Measurements from ENCODE around the gene PDE5A.
"Not testable (repeated sequence)": the region's sequence is repeated elsewhere in the genome, so short reads cannot be mapped to it uniquely, and the experiment has no call there.

Gene PDE5A

DNA sequence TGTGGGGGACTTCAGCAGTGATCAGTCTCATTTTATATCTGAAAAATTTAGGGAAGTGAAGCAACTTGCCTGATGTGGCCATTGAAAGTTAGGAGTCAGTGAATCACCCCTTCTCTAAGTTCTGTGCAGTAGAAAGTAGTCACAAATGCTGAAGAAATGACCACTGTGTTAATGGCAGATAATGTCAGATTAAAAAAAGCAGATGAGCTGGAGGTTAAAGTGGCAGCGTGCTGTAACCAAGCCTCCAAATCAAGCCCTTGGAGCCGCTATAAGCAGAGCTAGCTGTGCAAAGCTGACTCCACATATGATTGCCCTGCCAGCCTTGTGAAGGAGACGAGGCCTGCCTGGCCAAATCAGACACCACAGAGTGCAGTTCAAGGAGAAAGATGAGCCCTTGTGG lies 39.2 kb upstream of the PDE5A start:
- no peaks in the 10 kb centered on the region for H3K36me3 Mint-ChIP-seq (ENCODE audit: low read depth)
- TF ChIP-seq, protein P1, sequence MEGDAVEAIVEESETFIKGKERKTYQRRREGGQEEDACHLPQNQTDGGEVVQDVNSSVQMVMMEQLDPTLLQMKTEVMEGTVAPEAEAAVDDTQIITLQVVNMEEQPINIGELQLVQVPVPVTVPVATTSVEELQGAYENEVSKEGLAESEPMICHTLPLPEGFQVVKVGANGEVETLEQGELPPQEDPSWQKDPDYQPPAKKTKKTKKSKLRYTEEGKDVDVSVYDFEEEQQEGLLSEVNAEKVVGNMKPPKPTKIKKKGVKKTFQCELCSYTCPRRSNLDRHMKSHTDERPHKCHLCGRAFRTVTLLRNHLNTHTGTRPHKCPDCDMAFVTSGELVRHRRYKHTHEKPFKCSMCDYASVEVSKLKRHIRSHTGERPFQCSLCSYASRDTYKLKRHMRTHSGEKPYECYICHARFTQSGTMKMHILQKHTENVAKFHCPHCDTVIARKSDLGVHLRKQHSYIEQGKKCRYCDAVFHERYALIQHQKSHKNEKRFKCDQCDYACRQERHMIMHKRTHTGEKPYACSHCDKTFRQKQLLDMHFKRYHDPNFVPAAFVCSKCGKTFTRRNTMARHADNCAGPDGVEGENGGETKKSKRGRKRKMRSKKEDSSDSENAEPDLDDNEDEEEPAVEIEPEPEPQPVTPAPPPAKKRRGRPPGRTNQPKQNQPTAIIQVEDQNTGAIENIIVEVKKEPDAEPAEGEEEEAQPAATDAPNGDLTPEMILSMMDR (IDR thresholded peaks at IDR 0.05) = no peak
- no peak for DNase-seq
- no peaks in the 10 kb centered on the region for H3K9me3 Mint-ChIP-seq
- no peaks in the 10 kb centered on the region for H3K27me3 Mint-ChIP-seq (ENCODE audit: low read depth, poor library complexity)
- H3K27ac Mint-ChIP-seq = no peak overlapping the region
- H3K4me1 Mint-ChIP-seq = no peaks in the 10 kb centered on the region
- no peak overlapping the region for H3K4me3 Mint-ChIP-seq

DNA sequence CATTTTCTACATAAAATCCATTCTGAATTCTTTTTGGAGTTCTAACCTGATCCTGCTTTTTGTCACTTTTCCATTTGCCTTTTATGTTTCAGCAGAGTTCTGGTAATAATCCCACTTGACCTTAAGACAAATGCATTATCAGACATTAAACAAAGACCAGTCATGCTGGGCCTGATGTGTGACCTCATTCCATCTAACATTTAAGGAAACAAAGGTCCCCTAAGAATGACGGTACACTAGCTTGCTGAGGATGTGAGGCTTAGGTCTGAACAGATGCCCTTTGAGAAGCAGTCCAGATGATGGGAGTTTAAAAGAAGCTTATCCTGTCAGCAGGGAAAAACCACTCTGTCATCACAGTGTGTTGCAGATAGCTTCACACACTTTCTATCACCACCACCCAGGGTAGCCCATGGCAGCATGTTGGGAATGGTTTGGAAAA lies 38.1 kb upstream of the PDE5A start:
- Mint-ChIP-seq H3K36me3 (ENCODE audit: low read depth) (no peaks in the 10 kb centered on the region), H3K27me3 (ENCODE audit: low read depth, poor library complexity) (no peaks in the 10 kb centered on the region), H3K4me1 (no peaks in the 10 kb centered on the region), H3K9me3 (no peaks in the 10 kb centered on the region), H3K27ac (no peak overlapping the region), H3K4me3 (no peak overlapping the region)
- TF ChIP-seq, protein P1 (IDR thresholded peaks at IDR 0.05) = no peak
- no peak for DNase-seq

DNA sequence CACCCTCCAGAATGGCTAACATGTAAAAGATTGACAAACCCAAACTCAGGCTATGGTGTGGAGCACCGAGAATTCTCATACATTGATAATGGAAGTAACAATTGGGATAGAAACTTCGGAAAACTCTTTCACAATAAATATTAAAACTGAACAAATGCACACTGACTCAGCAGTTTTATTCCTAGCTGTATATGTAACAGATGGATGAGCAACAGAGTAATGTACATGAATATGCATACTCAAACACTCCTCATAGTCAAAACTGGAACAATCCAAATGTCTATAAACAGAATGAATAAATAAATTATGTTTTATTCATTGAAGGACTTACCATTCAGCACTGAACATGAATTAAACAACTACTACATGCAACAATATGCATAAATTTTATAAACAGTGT lies 37.1 kb upstream of the PDE5A start:
- Mint-ChIP-seq H3K36me3 (ENCODE audit: low read depth) (no peaks in the 10 kb centered on the region), H3K4me3 (no peak overlapping the region), H3K27me3 (ENCODE audit: low read depth, poor library complexity) (no peaks in the 10 kb centered on the region), H3K4me1 (no peaks in the 10 kb centered on the region), H3K9me3 (no peaks in the 10 kb centered on the region), H3K27ac (no peak overlapping the region)
- TF ChIP-seq, protein P1 (IDR thresholded peaks at IDR 0.05) = no peak
- no peak for DNase-seq

DNA sequence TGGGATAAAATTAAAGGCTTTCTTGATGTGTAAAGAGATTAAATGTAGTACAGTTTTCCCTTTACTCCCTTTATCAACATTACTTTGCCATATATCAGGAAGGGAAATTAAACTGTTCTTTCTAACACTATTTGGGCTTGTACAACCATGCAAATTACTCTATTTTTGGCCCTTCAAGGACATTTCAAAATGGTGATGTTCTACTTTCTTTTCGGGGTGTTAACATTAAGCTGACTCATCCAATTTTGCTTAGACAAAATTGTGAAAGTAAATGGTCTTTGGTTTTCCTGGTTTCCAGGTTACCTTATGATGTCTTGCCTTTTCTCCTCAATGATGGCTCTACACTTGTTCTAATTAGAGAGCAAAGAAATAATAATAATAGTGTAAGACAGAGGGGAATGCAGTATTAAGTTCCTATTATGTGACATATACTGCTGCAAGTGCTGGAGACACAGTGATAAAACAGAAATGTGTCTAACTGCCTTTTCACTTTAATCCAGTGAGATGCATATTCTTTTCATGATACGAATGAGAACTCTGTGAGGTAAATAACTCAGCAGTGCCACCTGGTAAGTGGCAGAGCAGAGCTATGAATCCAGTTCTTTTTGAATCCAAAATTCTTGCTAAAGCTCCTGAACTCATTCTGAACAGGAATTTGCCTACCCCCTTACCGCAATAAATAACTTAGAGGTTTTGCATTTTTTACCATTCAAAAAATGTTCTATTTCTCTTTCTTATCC lies 35.7 kb upstream of the PDE5A start:
- TF ChIP-seq, protein P1 (IDR thresholded peaks at IDR 0.05) = no peak
- no peak for DNase-seq
- H3K9me3 Mint-ChIP-seq = no peaks in the 10 kb centered on the region
- no peaks in the 10 kb centered on the region for H3K4me1 Mint-ChIP-seq
- H3K27me3 Mint-ChIP-seq (ENCODE audit: low read depth, poor library complexity) = no peaks in the 10 kb centered on the region
- H3K36me3 Mint-ChIP-seq (ENCODE audit: low read depth) = no peaks in the 10 kb centered on the region
- H3K4me3 Mint-ChIP-seq = no peak overlapping the region
- no peak overlapping the region for H3K27ac Mint-ChIP-seq

DNA sequence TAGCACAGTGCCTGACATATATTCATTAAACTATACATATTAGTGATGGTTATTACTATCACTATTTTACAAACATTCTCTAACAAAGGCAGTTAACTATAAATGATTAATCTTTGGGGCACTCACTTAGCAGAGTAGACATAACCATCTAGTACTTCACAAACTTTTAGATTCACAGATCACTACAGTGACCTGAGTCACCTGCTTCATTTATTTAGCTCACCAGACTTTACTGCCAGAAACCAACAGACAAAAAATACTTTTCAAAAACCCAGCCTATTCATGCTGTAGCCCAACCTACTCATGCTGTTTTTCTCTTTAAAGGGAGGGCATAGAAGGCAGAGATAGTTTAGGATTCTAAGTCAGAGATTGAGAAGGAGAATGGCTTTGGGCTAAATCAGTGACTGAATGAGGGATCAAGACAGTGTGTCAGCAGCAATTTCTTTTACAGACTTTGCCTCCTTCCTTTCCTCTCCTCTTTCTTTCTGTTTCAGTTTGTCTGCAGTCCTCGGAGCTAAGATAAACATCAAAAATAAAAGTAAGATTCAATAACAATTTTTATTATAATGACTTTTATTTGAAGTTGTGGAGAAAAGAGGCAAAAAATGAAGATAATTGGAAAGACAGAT lies 34.7 kb upstream of the PDE5A start:
- TF ChIP-seq, protein P1 (IDR thresholded peaks at IDR 0.05) = no peak
- Mint-ChIP-seq H3K4me1 (no peaks in the 10 kb centered on the region), H3K27ac (no peak overlapping the region), H3K9me3 (no peaks in the 10 kb centered on the region), H3K36me3 (ENCODE audit: low read depth) (no peaks in the 10 kb centered on the region), H3K4me3 (no peak overlapping the region), H3K27me3 (ENCODE audit: low read depth, poor library complexity) (no peaks in the 10 kb centered on the region)
- DNase-seq = no peak

DNA sequence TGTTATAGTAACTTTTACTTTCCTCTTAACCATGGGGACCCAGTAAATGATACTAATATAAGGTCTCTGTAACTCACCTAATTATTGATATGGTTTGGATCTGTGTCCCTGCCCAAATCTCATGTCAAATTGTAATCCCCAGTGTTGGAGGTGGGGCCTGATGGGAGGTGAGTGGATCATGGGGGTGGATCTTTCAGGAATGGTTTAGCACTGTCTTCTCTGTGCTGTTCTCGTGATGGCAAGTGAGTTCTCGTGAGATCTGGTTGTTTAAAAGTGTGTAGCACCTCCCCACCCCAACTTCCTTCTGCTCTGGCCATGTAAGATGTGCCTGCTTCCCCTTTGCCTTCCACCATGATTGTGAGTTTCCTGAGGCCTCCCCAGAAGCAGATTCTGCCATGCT lies 34.0 kb upstream of the PDE5A start:
- DNase-seq; H3K36me3 Mint-ChIP-seq (ENCODE audit: low read depth); H3K4me3 Mint-ChIP-seq; H3K27me3 Mint-ChIP-seq (ENCODE audit: low read depth, poor library complexity); H3K27ac Mint-ChIP-seq; H3K9me3 Mint-ChIP-seq; H3K4me1 Mint-ChIP-seq: not testable (repeated sequence)

Measured in nephron progenitor cell (in vitro differentiated cells).